GM21576 (cell line): ENCODE results near the gene UBAP2L.
A peak's percentile ranks its signal among the peaks of the same experiment; 100 is the strongest.

ENCODE experiments used
- ATAC-seq: cut with Tn5 transposase; IDR thresholded peaks from one replicate; pipeline ENCODE4 v1.9.1; 2021; ENCODE audit warnings: mild to moderate bottlenecking, moderate library complexity; ENCODE audit not compliant: unreplicated experiment

UBAP2L gene

GRCh38 chr1:154220071-154220969 is at the start of gene UBAP2L:
UBAP2L (plus strand) TSS chr1:154220955; CDS start chr1:154225124, 4,169 bp downstream.
- peak; percentile 82 for ATAC-seq

GRCh38 chr1:154171223-154171583 is 49.6 kb upstream of the UBAP2L start:
- no peak for ATAC-seq

- ATAC-seq = no peak
Measured at GRCh38 chr1:154171880-154172279, 48.9 kb upstream of the UBAP2L start.

GRCh38 chr1:154174654-154175053 is 46.1 kb upstream of the UBAP2L start:
- no peak for ATAC-seq

- no peak for ATAC-seq
Measured at GRCh38 chr1:154176337-154176736, 44.4 kb upstream of the UBAP2L start.

GRCh38 chr1:154178013-154178412 is 42.7 kb upstream of the UBAP2L start:
- ATAC-seq = no peak

- no peak for ATAC-seq
Measured at GRCh38 chr1:154178911-154179811, 41.6 kb upstream of the UBAP2L start.

- no peak for ATAC-seq
Measured at GRCh38 chr1:154179946-154180687, 40.6 kb upstream of the UBAP2L start.

GRCh38 chr1:154181944-154182343 is 38.8 kb upstream of the UBAP2L start:
- no peak for ATAC-seq

GRCh38 chr1:154182344-154183045 is 38.3 kb upstream of the UBAP2L start:
- peak; percentile 46 for ATAC-seq

- peak; percentile 70 for ATAC-seq
Measured at GRCh38 chr1:154183046-154183915, 37.5 kb upstream of the UBAP2L start.

- no peak for ATAC-seq
Measured at GRCh38 chr1:154186177-154186576, 34.6 kb upstream of the UBAP2L start.

- no peak for ATAC-seq
Measured at GRCh38 chr1:154186852-154187501, 33.8 kb upstream of the UBAP2L start.

GRCh38 chr1:154190550-154190949 is 30.2 kb upstream of the UBAP2L start:
- no peak for ATAC-seq

GRCh38 chr1:154191990-154192461 is 28.7 kb upstream of the UBAP2L start, which contains the start of gene TPM3:
TPM3 (minus strand) TSS chr1:154192100; CDS start chr1:154192018, 82 bp downstream.
- no peak for ATAC-seq

GRCh38 chr1:154192476-154192875 is 28.3 kb upstream of the UBAP2L start:
- no peak for ATAC-seq

GRCh38 chr1:154193821-154194220 is 26.9 kb upstream of the UBAP2L start:
- no peak for ATAC-seq

GRCh38 chr1:154198756-154199562 is 21.8 kb upstream of the UBAP2L start:
- no peak for ATAC-seq
